Fibroblast of villous mesenchyme (primary cell): ENCODE measurements around the gene PAFAH1B1. TPM values are rescaled to one million over a fixed set of nuclear protein-coding genes. Genes with fewer than 3 reads are reported as not detected.
"Not testable (repeated sequence)": the region's sequence is repeated elsewhere in the genome, so short reads cannot be mapped to it uniquely, and the experiment has no call there.

Experiments used
- DNase-seq: peaks from one replicate; pipeline ENCODE4 v3.0.0-alpha.2; 2010; ENCODE audit warnings: low read depth
- H3K4me3 ChIP-seq: 2 replicates; pipeline ENCODE4 v1.5.1; 2011; ENCODE audit warnings: low read depth, mild to moderate bottlenecking, low read length
- CTCF ChIP-seq: IDR thresholded peaks from 2 replicates; pipeline ENCODE4 v1.5.1; 2012; ENCODE audit warnings: low read depth, mild to moderate bottlenecking, low read length; ENCODE audit not compliant: insufficient read depth
- total RNA-seq: library from RNA; depleted of rRNA; stranded (reverse); fragments of >200 nt; gene quantifications from 2 replicates; pipeline ENCODE4 v1.2.3, GENCODE V29; 2012

The PAFAH1B1 gene
- total RNA-seq, 1 donor: 141 TPM

GRCh38 chr17:2636169-2636930 lies 42.9 kb downstream of the PAFAH1B1 start:
- no peak overlapping the region for H3K4me3 ChIP-seq
- no peak for TF ChIP-seq CTCF
- no peak for DNase-seq

- no peak for TF ChIP-seq CTCF
- no peak overlapping the region for H3K4me3 ChIP-seq
- DNase-seq: no peak
Measured at GRCh38 chr17:2637422-2637821, 44.0 kb downstream of the PAFAH1B1 start.

DNA sequence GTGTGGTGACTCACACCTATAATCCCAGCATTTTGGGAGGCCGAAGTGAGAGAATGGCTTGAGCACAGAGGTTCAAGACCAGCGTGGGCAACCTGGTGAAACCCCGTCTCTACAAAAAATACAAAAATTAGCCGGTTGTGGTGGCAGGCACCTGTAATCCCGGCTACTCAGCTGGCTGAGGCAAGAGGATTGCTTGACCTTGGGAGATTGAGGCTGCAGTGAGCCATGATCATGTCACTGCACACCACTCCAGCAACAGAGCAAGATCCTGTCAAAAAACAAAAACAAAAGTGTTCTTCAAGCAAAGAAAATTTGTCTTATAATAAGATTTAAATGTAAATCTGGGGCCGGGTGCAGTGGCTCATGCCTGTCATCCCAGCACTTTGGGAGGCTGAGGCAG lies 51.5 kb downstream of the PAFAH1B1 start:
- no peak for TF ChIP-seq CTCF
- no peak for DNase-seq
- no peak overlapping the region for H3K4me3 ChIP-seq

GRCh38 chr17:2647957-2648356 lies 54.5 kb downstream of the PAFAH1B1 start:
- no peak for DNase-seq
- no peak for TF ChIP-seq CTCF
- no peak overlapping the region for H3K4me3 ChIP-seq

DNA sequence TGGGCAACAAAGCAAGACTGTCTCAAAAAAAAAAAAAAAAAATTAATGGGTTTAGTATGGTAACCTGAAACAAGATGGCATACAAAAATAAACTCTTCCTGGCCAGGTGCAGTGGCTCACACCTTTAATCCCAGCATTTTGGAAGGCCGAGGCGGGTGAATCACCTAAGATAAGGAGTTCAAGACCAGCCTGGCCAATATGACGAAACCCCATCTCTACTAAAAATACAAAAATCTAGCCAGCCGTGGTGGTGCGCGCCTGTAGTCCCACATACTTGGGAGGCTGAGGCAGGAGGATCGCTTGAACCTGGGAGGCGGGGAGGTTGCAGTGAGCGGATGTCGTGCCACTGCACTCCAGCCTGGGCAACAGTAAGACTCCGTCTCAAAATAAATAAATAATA lies 55.7 kb downstream of the PAFAH1B1 start:
- H3K4me3 ChIP-seq: no peak overlapping the region
- TF ChIP-seq CTCF: no peak
- DNase-seq: no peak

DNA sequence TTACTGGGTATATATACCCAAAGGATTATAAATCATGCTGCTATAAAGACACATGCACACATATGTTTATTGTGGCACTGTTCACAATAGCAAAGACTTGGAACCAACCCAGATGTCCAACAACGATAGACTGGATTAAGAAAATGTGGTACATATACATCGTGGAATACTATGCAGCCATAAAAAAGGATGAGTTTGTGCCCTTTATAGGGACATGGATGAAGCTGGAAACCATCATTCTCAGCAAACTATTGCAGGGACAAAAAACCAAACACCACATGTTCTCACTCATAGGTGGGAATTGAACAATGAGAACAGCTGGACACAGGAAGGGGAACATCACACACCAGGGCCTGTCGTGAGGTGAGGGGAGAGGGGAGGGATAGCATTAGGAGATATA lies 59.5 kb downstream of the PAFAH1B1 start:
- DNase-seq, H3K4me3 ChIP-seq: not testable (repeated sequence)

DNA sequence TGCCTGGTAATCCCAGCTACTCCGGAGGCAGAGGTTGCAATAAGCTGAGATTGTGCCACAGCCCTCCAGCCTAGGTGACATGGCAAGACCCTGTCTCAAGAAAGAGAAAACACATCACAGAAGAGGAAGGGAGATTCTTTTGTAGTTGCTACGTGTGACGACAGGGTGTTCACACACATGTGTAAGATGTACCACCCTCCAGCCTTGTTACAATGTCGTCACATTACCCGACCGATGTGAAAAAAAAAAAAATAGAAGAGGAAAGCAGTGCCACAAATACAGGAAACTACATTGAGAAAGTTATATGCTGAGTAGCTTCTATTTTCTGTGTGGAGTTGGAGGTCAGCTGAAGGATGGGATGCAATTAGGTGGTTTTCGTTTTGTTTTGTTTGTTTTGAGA lies 62.1 kb downstream of the PAFAH1B1 start:
- no peak for DNase-seq
- no peak for TF ChIP-seq CTCF
- no peak overlapping the region for H3K4me3 ChIP-seq
